Fibroblast of lung (primary cell): ENCODE measurements around the gene CARD14. TPM values are rescaled to one million over a fixed set of nuclear protein-coding genes. Genes with fewer than 3 reads are reported as not detected.
"Not testable (repeated sequence)": the region's sequence is repeated elsewhere in the genome, so short reads cannot be mapped to it uniquely, and the experiment has no call there.

Experiments
- DNase-seq, 2 donors: peaks; one replicate each; pipeline versions ENCODE4 v3.0.0 to v3.0.0-alpha.2; 2010; ENCODE audit warnings: low read depth in 2 of 2
- H2AFZ ChIP-seq: 2 replicates; pipeline ENCODE4 v1.5.1; 2012; ENCODE audit warnings: low read length, control low read depth, inconsistent platforms
- H3K27ac ChIP-seq: 2 replicates; pipeline ENCODE4 v1.5.1; 2011; ENCODE audit warnings: low read length, control low read depth; ENCODE audit not compliant: insufficient read depth
- H3K27me3 ChIP-seq: 2 replicates; pipeline ENCODE4 v1.5.1; 2011; ENCODE audit warnings: mild to moderate bottlenecking, low read length; ENCODE audit not compliant: control insufficient read depth, insufficient read depth
- H3K36me3 ChIP-seq: 2 replicates; pipeline ENCODE4 v1.5.1; 2011; ENCODE audit warnings: low read length; ENCODE audit not compliant: control insufficient read depth, insufficient read depth
- H3K4me1 ChIP-seq: 2 replicates; pipeline ENCODE4 v1.5.1; 2011; ENCODE audit warnings: low read length; ENCODE audit not compliant: control insufficient read depth, insufficient read depth; ENCODE audit errors: extremely low read depth
- H3K4me2 ChIP-seq: 2 replicates; pipeline ENCODE4 v1.5.1; 2011; ENCODE audit warnings: low read length, control low read depth; ENCODE audit not compliant: insufficient read depth; ENCODE audit errors: extremely low read depth
- H3K4me3 ChIP-seq, 4 experiments: fragments of 200-600 bp in 1 of 4; sonication (generic) in 1 of 4; replicated peaks in 1 of 4; 2 replicates each; pipeline ENCODE4 v1.5.1; 2011 to 2016; ENCODE audit warnings: low read length in 4 of 4, low read depth in 3 of 4, mild to moderate bottlenecking in 3 of 4, control low read depth in 2 of 4, inconsistent platforms in 1 of 4, mixed read lengths in 1 of 4; ENCODE audit not compliant: insufficient read depth in 1 of 4; ENCODE audit errors: control extremely low read depth in 1 of 4
- H3K79me2 ChIP-seq: 2 replicates; pipeline ENCODE4 v1.5.1; 2012; ENCODE audit warnings: mild to moderate bottlenecking, low read length, inconsistent platforms; ENCODE audit not compliant: control insufficient read depth, insufficient read depth
- H3K9ac ChIP-seq: 2 replicates; pipeline ENCODE4 v1.5.1; 2011; ENCODE audit warnings: mild to moderate bottlenecking, low read length, control low read depth; ENCODE audit not compliant: insufficient read depth
- H3K9me3 ChIP-seq: 2 replicates; pipeline ENCODE4 v1.5.1; 2012; ENCODE audit warnings: low read depth, low read length; ENCODE audit not compliant: control insufficient read depth, insufficient read depth
- H4K20me1 ChIP-seq: 2 replicates; pipeline ENCODE4 v1.5.1; 2011; ENCODE audit warnings: low read length; ENCODE audit not compliant: control insufficient read depth, insufficient read depth; ENCODE audit errors: extremely low read depth
- CTCF ChIP-seq, 2 donors: IDR thresholded peaks in 1 of 2; conservative IDR thresholded peaks in 1 of 2; 1 replicate in 1 of 2; 2 replicates in 1 of 2; pipeline ENCODE4 v1.5.1; 2011 to 2012; ENCODE audit warnings: low read length in 2 of 2, control low read depth in 1 of 2, inconsistent platforms in 1 of 2, low read depth in 1 of 2, mild to moderate bottlenecking in 1 of 2
- EZH2 ChIP-seq: IDR thresholded peaks from 2 replicates; pipeline ENCODE4 v1.5.1; 2012; ENCODE audit warnings: low read length, control low read depth, mild to moderate bottlenecking; ENCODE audit errors: missing control alignments
- polyA plus RNA-seq, 2 donors: library from polyadenylated mRNA; depleted of rRNA in 1 of 2; stranded (reverse) in 1 of 2; unstranded in 1 of 2; fragments of >200 nt; gene quantifications; 2 replicates each; pipeline ENCODE4 v1.2.1, GENCODE V29; 2011 to 2012; ENCODE audit warnings: missing spikeins in 1 of 2
- total RNA-seq: library from RNA; depleted of rRNA; stranded (reverse); fragments of >200 nt; gene quantifications from 2 replicates; pipeline ENCODE4 v1.2.1, GENCODE V29; 2014

The CARD14 gene
- total and polyA plus RNA-seq, 2 donors (not counting 1 experiment from before 2014, with no cell fraction given), result 0.17 TPM; not detected in 1

- Histone ChIP-seq H3K4me2 (no peak overlapping the region), H3K79me2 (no peaks in the 10 kb centered on the region), H3K9ac (no peak overlapping the region), H3K36me3 (peaks cover 4% of the 10 kb centered on the region), H2AFZ (no peak overlapping the region), H3K9me3 (no peaks in the 10 kb centered on the region), H4K20me1 (no peaks in the 10 kb centered on the region), H3K27me3 (no peaks in the 10 kb centered on the region), H3K27ac (no peak overlapping the region), H3K4me3 (no peak overlapping the region), H3K4me1 (no peaks in the 10 kb centered on the region)
- TF ChIP-seq EZH2 (no peak), CTCF (conservative IDR thresholded peaks at IDR 0.05 in 1 of 2, IDR thresholded peaks at IDR 0.05 in 1 of 2; ENCODE audit: low read depth in 1 of 2, low read length in 2 of 2) (no peak)
- no peak for DNase-seq
Measured at GRCh38 chr17:80243526-80244433, 74.0 kb downstream of the CARD14 start.

- not testable (repeated sequence) for H3K27ac ChIP-seq, H4K20me1 ChIP-seq, H3K9me3 ChIP-seq, H3K27me3 ChIP-seq, H3K4me3 ChIP-seq, H3K4me2 ChIP-seq, H3K36me3 ChIP-seq, H2AFZ ChIP-seq, DNase-seq, H3K4me1 ChIP-seq, H3K79me2 ChIP-seq, H3K9ac ChIP-seq
Measured at GRCh38 chr17:80244448-80244847, 74.6 kb downstream of the CARD14 start.

GRCh38 chr17:80244871-80245509, 75.2 kb downstream of the CARD14 start:
- Histone ChIP-seq H3K4me3 (no peak overlapping the region), H3K79me2 (no peaks in the 10 kb centered on the region), H2AFZ (no peak overlapping the region), H3K27ac (no peak overlapping the region), H3K9ac (no peak overlapping the region), H3K27me3 (no peaks in the 10 kb centered on the region), H3K9me3 (no peaks in the 10 kb centered on the region), H3K36me3 (peaks cover 4% of the 10 kb centered on the region), H4K20me1 (no peaks in the 10 kb centered on the region), H3K4me2 (no peak overlapping the region), H3K4me1 (no peaks in the 10 kb centered on the region)
- no peak for DNase-seq
- TF ChIP-seq EZH2 (no peak), CTCF (conservative IDR thresholded peaks at IDR 0.05 in 1 of 2, IDR thresholded peaks at IDR 0.05 in 1 of 2; ENCODE audit: low read depth in 1 of 2, low read length in 2 of 2) (no peak)
